SK-N-SH treated with all-trans-retinoic acid at 6 μM for 48 hours (cell line): Measurements from ENCODE around the gene MALRD1.

Experiments
- ESRRG ChIP-seq: fragments of 250-450 bp; sonication (Bioruptor Pico); IDR thresholded peaks from 2 replicates; pipeline ENCODE4 v1.6.1; 2021; ENCODE audit warnings: mild to moderate bottlenecking
- GLIS3 ChIP-seq: fragments of 250-450 bp; sonication (Bioruptor Pico); IDR thresholded peaks from 2 replicates; pipeline ENCODE4 v1.5.0; 2020; ENCODE audit warnings: mild to moderate bottlenecking, moderate library complexity
- ISL1 ChIP-seq: fragments of 250-450 bp; sonication (Bioruptor Pico); IDR thresholded peaks from 2 replicates; pipeline ENCODE4 v2.1.2; 2022; ENCODE audit warnings: mild to moderate bottlenecking, moderate library complexity
- PPARA ChIP-seq: fragments of 250-450 bp; sonication (Bioruptor Pico); IDR thresholded peaks from 2 replicates; pipeline ENCODE4 v1.5.0; 2020; ENCODE audit warnings: mild to moderate bottlenecking, borderline replicate concordance
- RARB ChIP-seq: fragments of 250-450 bp; sonication (Bioruptor Pico); IDR thresholded peaks from 2 replicates; pipeline ENCODE4 v1.8.0; 2021; ENCODE audit warnings: mild to moderate bottlenecking, moderate library complexity
- TCF4 ChIP-seq: fragments of 250-450 bp; sonication (Bioruptor Pico); IDR thresholded peaks from 2 replicates; pipeline ENCODE4 v1.8.0; 2021; ENCODE audit warnings: mild to moderate bottlenecking, moderate library complexity, borderline replicate concordance
- TOX ChIP-seq: fragments of 250-450 bp; sonication (Bioruptor Pico); IDR thresholded peaks from 2 replicates; pipeline ENCODE4 v1.8.0; 2021; ENCODE audit warnings: mild to moderate bottlenecking, moderate library complexity, borderline replicate concordance
- ZFP30 ChIP-seq: fragments of 450-650 bp; formaldehyde crosslinking; IDR thresholded peaks from 2 replicates; pipeline ENCODE4 v1.5.0; 2022; ENCODE audit warnings: mild to moderate bottlenecking, moderate library complexity
- ZNF70 ChIP-seq: fragments of 450-650 bp; formaldehyde crosslinking; IDR thresholded peaks from 2 replicates; pipeline ENCODE4 v1.5.0; 2020; ENCODE audit warnings: mild to moderate bottlenecking, moderate library complexity
- ZNF8 ChIP-seq: fragments of 450-650 bp; formaldehyde crosslinking; IDR thresholded peaks from 2 replicates; pipeline ENCODE4 v1.5.0; 2020; ENCODE audit warnings: mild to moderate bottlenecking, moderate library complexity
- TF ChIP-seq, protein P1 (sequence below): fragments of 250-450 bp; sonication (Bioruptor Pico); IDR thresholded peaks from 2 replicates; pipeline ENCODE4 v1.8.0; 2020; ENCODE audit warnings: mild to moderate bottlenecking, moderate library complexity, borderline replicate concordance
- TF ChIP-seq, protein P2 (sequence below): fragments of 250-450 bp; sonication (Bioruptor Pico); IDR thresholded peaks from 2 replicates; pipeline ENCODE4 v1.8.0; 2021; ENCODE audit warnings: low read depth, mild to moderate bottlenecking, moderate library complexity, borderline replicate concordance
- TF ChIP-seq, protein P3 (sequence below): fragments of 250-450 bp; sonication (Bioruptor Pico); IDR thresholded peaks from 2 replicates; pipeline ENCODE4 v1.5.0; 2020; ENCODE audit warnings: mild to moderate bottlenecking, moderate library complexity
- TF ChIP-seq, protein P4 (sequence below): fragments of 250-450 bp; sonication (Bioruptor Pico); IDR thresholded peaks from 2 replicates; pipeline ENCODE4 v1.5.1; 2021; ENCODE audit warnings: mild to moderate bottlenecking, moderate library complexity

DNA sequence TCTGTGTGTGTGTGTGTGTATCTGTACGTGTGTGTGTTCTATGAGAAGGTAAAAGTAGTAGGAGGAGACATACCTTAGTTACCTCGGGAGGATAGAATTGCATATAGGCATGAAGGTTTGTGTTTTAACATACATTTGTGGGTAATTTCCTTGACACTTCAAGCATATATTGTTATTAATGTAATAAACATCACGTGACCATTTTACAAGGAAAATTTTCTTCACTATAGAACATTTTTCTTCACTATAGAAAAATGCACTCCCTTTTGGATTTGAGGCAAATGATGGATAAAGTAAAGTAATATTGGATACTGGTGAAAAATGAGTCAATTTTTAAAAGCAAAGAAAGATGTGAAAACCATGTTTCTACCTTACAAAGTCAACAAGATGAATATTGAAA lies 640.6 kb downstream of the MALRD1 start:
- TF ChIP-seq, protein P1, sequence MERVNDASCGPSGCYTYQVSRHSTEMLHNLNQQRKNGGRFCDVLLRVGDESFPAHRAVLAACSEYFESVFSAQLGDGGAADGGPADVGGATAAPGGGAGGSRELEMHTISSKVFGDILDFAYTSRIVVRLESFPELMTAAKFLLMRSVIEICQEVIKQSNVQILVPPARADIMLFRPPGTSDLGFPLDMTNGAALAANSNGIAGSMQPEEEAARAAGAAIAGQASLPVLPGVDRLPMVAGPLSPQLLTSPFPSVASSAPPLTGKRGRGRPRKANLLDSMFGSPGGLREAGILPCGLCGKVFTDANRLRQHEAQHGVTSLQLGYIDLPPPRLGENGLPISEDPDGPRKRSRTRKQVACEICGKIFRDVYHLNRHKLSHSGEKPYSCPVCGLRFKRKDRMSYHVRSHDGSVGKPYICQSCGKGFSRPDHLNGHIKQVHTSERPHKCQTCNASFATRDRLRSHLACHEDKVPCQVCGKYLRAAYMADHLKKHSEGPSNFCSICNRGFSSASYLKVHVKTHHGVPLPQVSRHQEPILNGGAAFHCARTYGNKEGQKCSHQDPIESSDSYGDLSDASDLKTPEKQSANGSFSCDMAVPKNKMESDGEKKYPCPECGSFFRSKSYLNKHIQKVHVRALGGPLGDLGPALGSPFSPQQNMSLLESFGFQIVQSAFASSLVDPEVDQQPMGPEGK (CRISPR knock-in tag) = no peak
- TF ChIP-seq ZNF70 (CRISPR knock-in tag) (no peak), RARB (CRISPR knock-in tag) (no peak), ZFP30 (no peak), TOX (CRISPR knock-in tag) (no peak), ZNF8 (CRISPR knock-in tag) (no peak), PPARA (CRISPR knock-in tag) (no peak), TCF4 (CRISPR knock-in tag) (no peak), ESRRG (CRISPR knock-in tag) (no peak), GLIS3 (CRISPR knock-in tag) (no peak), ISL1 (no peak)
- TF ChIP-seq, protein P2, sequence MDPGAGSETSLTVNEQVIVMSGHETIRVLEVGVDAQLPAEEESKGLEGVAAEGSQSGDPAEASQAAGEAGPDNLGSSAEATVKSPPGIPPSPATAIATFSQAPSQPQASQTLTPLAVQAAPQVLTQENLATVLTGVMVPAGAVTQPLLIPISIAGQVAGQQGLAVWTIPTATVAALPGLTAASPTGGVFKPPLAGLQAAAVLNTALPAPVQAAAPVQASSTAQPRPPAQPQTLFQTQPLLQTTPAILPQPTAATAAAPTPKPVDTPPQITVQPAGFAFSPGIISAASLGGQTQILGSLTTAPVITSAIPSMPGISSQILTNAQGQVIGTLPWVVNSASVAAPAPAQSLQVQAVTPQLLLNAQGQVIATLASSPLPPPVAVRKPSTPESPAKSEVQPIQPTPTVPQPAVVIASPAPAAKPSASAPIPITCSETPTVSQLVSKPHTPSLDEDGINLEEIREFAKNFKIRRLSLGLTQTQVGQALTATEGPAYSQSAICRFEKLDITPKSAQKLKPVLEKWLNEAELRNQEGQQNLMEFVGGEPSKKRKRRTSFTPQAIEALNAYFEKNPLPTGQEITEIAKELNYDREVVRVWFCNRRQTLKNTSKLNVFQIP (CRISPR knock-in tag) = no peak
- TF ChIP-seq, protein P3, sequence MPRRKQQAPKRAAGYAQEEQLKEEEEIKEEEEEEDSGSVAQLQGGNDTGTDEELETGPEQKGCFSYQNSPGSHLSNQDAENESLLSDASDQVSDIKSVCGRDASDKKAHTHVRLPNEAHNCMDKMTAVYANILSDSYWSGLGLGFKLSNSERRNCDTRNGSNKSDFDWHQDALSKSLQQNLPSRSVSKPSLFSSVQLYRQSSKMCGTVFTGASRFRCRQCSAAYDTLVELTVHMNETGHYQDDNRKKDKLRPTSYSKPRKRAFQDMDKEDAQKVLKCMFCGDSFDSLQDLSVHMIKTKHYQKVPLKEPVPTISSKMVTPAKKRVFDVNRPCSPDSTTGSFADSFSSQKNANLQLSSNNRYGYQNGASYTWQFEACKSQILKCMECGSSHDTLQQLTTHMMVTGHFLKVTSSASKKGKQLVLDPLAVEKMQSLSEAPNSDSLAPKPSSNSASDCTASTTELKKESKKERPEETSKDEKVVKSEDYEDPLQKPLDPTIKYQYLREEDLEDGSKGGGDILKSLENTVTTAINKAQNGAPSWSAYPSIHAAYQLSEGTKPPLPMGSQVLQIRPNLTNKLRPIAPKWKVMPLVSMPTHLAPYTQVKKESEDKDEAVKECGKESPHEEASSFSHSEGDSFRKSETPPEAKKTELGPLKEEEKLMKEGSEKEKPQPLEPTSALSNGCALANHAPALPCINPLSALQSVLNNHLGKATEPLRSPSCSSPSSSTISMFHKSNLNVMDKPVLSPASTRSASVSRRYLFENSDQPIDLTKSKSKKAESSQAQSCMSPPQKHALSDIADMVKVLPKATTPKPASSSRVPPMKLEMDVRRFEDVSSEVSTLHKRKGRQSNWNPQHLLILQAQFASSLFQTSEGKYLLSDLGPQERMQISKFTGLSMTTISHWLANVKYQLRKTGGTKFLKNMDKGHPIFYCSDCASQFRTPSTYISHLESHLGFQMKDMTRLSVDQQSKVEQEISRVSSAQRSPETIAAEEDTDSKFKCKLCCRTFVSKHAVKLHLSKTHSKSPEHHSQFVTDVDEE (CRISPR knock-in tag) = no peak
- TF ChIP-seq, protein P4, sequence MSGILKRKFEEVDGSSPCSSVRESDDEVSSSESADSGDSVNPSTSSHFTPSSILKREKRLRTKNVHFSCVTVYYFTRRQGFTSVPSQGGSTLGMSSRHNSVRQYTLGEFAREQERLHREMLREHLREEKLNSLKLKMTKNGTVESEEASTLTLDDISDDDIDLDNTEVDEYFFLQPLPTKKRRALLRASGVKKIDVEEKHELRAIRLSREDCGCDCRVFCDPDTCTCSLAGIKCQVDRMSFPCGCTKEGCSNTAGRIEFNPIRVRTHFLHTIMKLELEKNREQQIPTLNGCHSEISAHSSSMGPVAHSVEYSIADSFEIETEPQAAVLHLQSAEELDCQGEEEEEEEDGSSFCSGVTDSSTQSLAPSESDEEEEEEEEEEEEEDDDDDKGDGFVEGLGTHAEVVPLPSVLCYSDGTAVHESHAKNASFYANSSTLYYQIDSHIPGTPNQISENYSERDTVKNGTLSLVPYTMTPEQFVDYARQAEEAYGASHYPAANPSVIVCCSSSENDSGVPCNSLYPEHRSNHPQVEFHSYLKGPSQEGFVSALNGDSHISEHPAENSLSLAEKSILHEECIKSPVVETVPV (CRISPR knock-in tag) = no peak
